HepG2 (cell line): ENCODE results near the gene ELP2. TPM values are rescaled to one million over a fixed set of nuclear protein-coding genes. Genes with fewer than 3 reads are reported as not detected.

Source experiments
- ATAC-seq: fragments of 200-7000 bp; cut with Tn5 transposase; 3 replicates; pipeline ENCODE4 v1.9.1; 2020; ENCODE audit warnings: mild to moderate bottlenecking, moderate library complexity
- BruUV-seq: library from RNA; stranded (reverse); fragments of 400-500 nt; replicated peaks from 2 replicates; lab custom pipeline; 2021; lab: Mats Ljungman, UMichigan
- CTCF ChIA-PET: fragments of 300-600 bp; formaldehyde crosslinking; extraction: SDS; loops from one replicate; lab custom pipeline; 2021; ENCODE audit warnings: low total read pairs, inconsistent platforms, low intra/inter-chr PET ratio; lab: Yijun Ruan, JAX
- POLR2A ChIA-PET: fragments of 350-600 bp; sonication (Branson Sonifier 250); formaldehyde crosslinking; loops from one replicate; lab custom pipeline; 2020; ENCODE audit warnings: antibody characterized with exemption, inconsistent platforms; lab: Yijun Ruan, JAX
- DNase-seq: peaks from one replicate; pipeline ENCODE4 v3.0.0-alpha.2; 2015; ENCODE audit warnings: low spot score
- FAIRE-seq: peaks from 3 replicates; lab custom pipeline; 2011; peaks lifted over from hg19 to GRCh38; lab: Jason Lieb, UNC
- H2AFZ ChIP-seq: one replicate; pipeline ENCODE4 v1.6.1; 2011; ENCODE audit warnings: low read length, inconsistent platforms
- H3K27ac ChIP-seq: fragments of 300-600 bp; 3 replicates; pipeline ENCODE4 v1.8.0; 2011; ENCODE audit warnings: mixed run types, mild to moderate bottlenecking, mixed read lengths, low read length, inconsistent platforms; ENCODE audit not compliant: insufficient read depth; ENCODE audit errors: extremely low read length
- H3K27me3 ChIP-seq, 2 experiments: fragments of 200-600 bp in 1 of 2; 2 replicates in 1 of 2; 3 replicates in 1 of 2; pipeline versions ENCODE4 v1.6.0 to v1.8.0; 2011; ENCODE audit warnings: low read length in 2 of 2, mild to moderate bottlenecking in 2 of 2, moderate library complexity in 2 of 2, inconsistent platforms in 1 of 2; ENCODE audit not compliant: insufficient read depth in 2 of 2, control insufficient read depth in 1 of 2
- H3K36me3 ChIP-seq, 2 experiments: fragments of 200-600 bp in 1 of 2; replicated peaks in 1 of 2; 2 replicates in 1 of 2; 3 replicates in 1 of 2; pipeline versions ENCODE4 v1.5.1 to v1.8.0; 2011; ENCODE audit warnings: low read length in 2 of 2, inconsistent platforms in 1 of 2; ENCODE audit not compliant: insufficient read depth in 2 of 2, control insufficient read depth in 1 of 2
- H3K4me1 ChIP-seq: 2 replicates; pipeline ENCODE4 v1.5.1; 2012; ENCODE audit warnings: low read length, inconsistent platforms; ENCODE audit not compliant: insufficient read depth
- H3K4me2 ChIP-seq: 2 replicates; pipeline ENCODE4 v1.6.0; 2011; ENCODE audit warnings: low read depth, low read length, inconsistent platforms
- H3K4me3 ChIP-seq, 3 experiments: fragments of 200-600 bp in 1 of 3; sonication (generic), shearing (Covaris generic) in 1 of 3; replicated peaks in 1 of 3; 2 replicates each; pipeline ENCODE4 v1.5.1; 2011 to 2016; ENCODE audit warnings: low read length in 3 of 3, inconsistent platforms in 2 of 3, low read depth in 2 of 3, mild to moderate bottlenecking in 2 of 3, control low read depth in 1 of 3, mixed read lengths in 1 of 3; ENCODE audit not compliant: insufficient read depth in 1 of 3
- H3K79me2 ChIP-seq: one replicate; pipeline ENCODE4 v1.6.1; 2011; ENCODE audit warnings: low read length, inconsistent platforms; ENCODE audit not compliant: insufficient read depth
- H3K9ac ChIP-seq: 2 replicates; pipeline ENCODE4 v1.6.0; 2011; ENCODE audit warnings: mild to moderate bottlenecking, low read depth, low read length, inconsistent platforms; ENCODE audit not compliant: insufficient read depth
- H3K9me3 ChIP-seq: 2 replicates; pipeline ENCODE4 v1.5.1; 2012; ENCODE audit warnings: mild to moderate bottlenecking, low read length
- H4K20me1 ChIP-seq: 2 replicates; pipeline ENCODE4 v1.6.0; 2011; ENCODE audit warnings: inconsistent platforms, mild to moderate bottlenecking, low read length, moderate library complexity; ENCODE audit not compliant: insufficient read depth
- CCAR2 ChIP-seq: fragments of 200-400 bp; formaldehyde crosslinking; optimal IDR thresholded peaks from 2 replicates; pipeline ENCODE3; 2018; ENCODE audit warnings: low read depth, mild to moderate bottlenecking, low read length, moderate library complexity
- HES4 ChIP-seq: sonication (generic); formaldehyde crosslinking; IDR thresholded peaks from 2 replicates; pipeline ENCODE4 v1.9.0; 2021; ENCODE audit warnings: mild to moderate bottlenecking, missing genetic modification reagents, borderline replicate concordance
- KDM6A ChIP-seq: IDR thresholded peaks from 2 replicates; pipeline ENCODE4 v1.6.1; 2016; ENCODE audit warnings: low read depth
- POLR2AphosphoS2 ChIP-seq: IDR thresholded peaks from 2 replicates; pipeline ENCODE4 v1.6.1; 2011; ENCODE audit warnings: low read depth, low read length, improper control_type of control experiment
- TBX2 ChIP-seq: sonication (generic); formaldehyde crosslinking; IDR thresholded peaks from 2 replicates; pipeline ENCODE4 v1.5.0; 2020; ENCODE audit warnings: missing genetic modification reagents, mild to moderate bottlenecking, borderline replicate concordance
- YEATS2 ChIP-seq: sonication (generic); formaldehyde crosslinking; IDR thresholded peaks from 2 replicates; pipeline ENCODE4 v1.4.0; 2020; ENCODE audit warnings: missing genetic modification reagents, borderline replicate concordance
- ZNF251 ChIP-seq: sonication (generic); formaldehyde crosslinking; IDR thresholded peaks from 2 replicates; pipeline ENCODE4 v1.9.0; 2021; ENCODE audit warnings: mild to moderate bottlenecking, missing genetic modification reagents
- ZNF678 ChIP-seq: sonication (generic); formaldehyde crosslinking; IDR thresholded peaks from 2 replicates; pipeline ENCODE4 v1.4.0; 2020; ENCODE audit warnings: mild to moderate bottlenecking, missing genetic modification reagents
- ZNF782 ChIP-seq: sonication (generic); formaldehyde crosslinking; IDR thresholded peaks from 2 replicates; pipeline ENCODE4 v1.4.0; 2020; ENCODE audit warnings: missing genetic modification reagents, mild to moderate bottlenecking, borderline replicate concordance
- WGBS: methylation state at CpG from one replicate; pipeline ENCODE4 v1.1.6; 2017; ENCODE audit warnings: low lambda C conversion rate; 5-methylcytosine and 5-hydroxymethylcytosine counted together
- in situ Hi-C: cut with HindIII; loops from 2 replicates; pipeline ENCODE4 v1.10.0; 2017; ENCODE audit warnings: low pct_unique_long_range_greater_than_20kb; ENCODE audit not compliant: extremely low pct_ligation_motif_present
- intact Hi-C: fragments of 100-400 bp; cut with micrococcal nuclease; formaldehyde crosslinking; loops from one replicate; pipeline ENCODE4 v1.10.0; 2022; ENCODE audit not compliant: unreplicated experiment
- polyA plus RNA-seq, 8 experiments: library from polyadenylated mRNA; depleted of rRNA in 3 of 8; stranded (reverse) in 7 of 8; unstranded in 1 of 8; fragments of >200 nt; fragmentation: Illumina TruSeq in 4 of 8; extraction: Trizol in 4 of 8; gene quantifications; 2 replicates each; pipeline versions ENCODE4 v1.2.1 to v1.2.3, GENCODE V29; 2011 to 2016; ENCODE audit warnings: low read depth in 4 of 8, missing spikeins in 1 of 8, mixed read lengths in 1 of 8; ENCODE audit not compliant: insufficient read depth in 1 of 8
- total RNA-seq, 5 experiments: library from RNA; depleted of rRNA; stranded (reverse); fragments of >200 nt; fragmentation: Illumina TruSeq; extraction: Trizol; gene quantifications; 2 replicates each; pipeline ENCODE4 v1.2.3, GENCODE V29; 2016; ENCODE audit warnings: low read depth in 1 of 5

Gene ELP2
- total and polyA plus RNA-seq, 2 of the 13 experiments (the other 11 are each of a cell fraction or from before 2014, with no cell fraction given): 98.7 to 100 TPM

- Histone ChIP-seq H3K9ac (no peak overlapping the region), H3K9me3 (no peaks in the 10 kb centered on the region), H3K27ac (no peak overlapping the region), H3K79me2 (peaks cover 2% of the 10 kb centered on the region), H3K36me3 (peaks cover 6 to 67% of the 10 kb centered on the region in 2 experiments), H3K27me3 (no peaks in the 10 kb centered on the region), H3K4me1 (peaks cover 1% of the 10 kb centered on the region), H3K4me2 (no peak overlapping the region), H3K4me3 (no peak overlapping the region), H2AFZ (no peak overlapping the region), H4K20me1 (no peaks in the 10 kb centered on the region)
- in situ Hi-C loops (no loop called here), intact Hi-C loops (no loop called here)
- ATAC-seq: no peak
- no peak for TF ChIP-seq POLR2AphosphoS2
- TF ChIP-seq HES4 (CRISPR knock-in tag): no peak
- TF ChIP-seq ZNF782 (CRISPR knock-in tag): no peak
- 96% methylated on average over 4 of the region's 6 CpGs for WGBS
- ChIA-PET CTCF (no interaction called here), POLR2A (no interaction called here)
- no peak for FAIRE-seq
- BruUV-seq: no TSS peak
- DNase-seq: no peak
Observed at GRCh38 chr18:36211612-36212065, 81.9 kb downstream of the ELP2 start.

- 97% methylated on average over 9 of the region's 13 CpGs for WGBS
- Histone ChIP-seq H3K4me2 (no peak overlapping the region), H3K36me3 (peaks cover 5 to 62% of the 10 kb centered on the region in 2 experiments), H2AFZ (no peak overlapping the region), H3K4me1 (peaks cover 10% of the 10 kb centered on the region), H4K20me1 (no peaks in the 10 kb centered on the region), H3K4me3 (no peak overlapping the region), H3K27me3 (no peaks in the 10 kb centered on the region), H3K27ac (no peak overlapping the region), H3K9me3 (no peaks in the 10 kb centered on the region), H3K79me2 (peaks cover 2% of the 10 kb centered on the region), H3K9ac (no peak overlapping the region)
- no TSS peak for BruUV-seq
- FAIRE-seq (no peak), ATAC-seq (no peak), DNase-seq (no peak)
- ChIA-PET CTCF (no interaction called here), POLR2A (no interaction called here)
- TF ChIP-seq YEATS2 (CRISPR knock-in tag) (no peak), TBX2 (CRISPR knock-in tag) (no peak), CCAR2 (no peak), ZNF251 (CRISPR knock-in tag) (no peak), KDM6A (CRISPR knock-in tag) (no peak), ZNF678 (CRISPR knock-in tag) (no peak)
- intact Hi-C loops (no loop called here), in situ Hi-C loops (no loop called here)
Observed at GRCh38 chr18:36212301-36213171, 82.8 kb downstream of the ELP2 start.
